ENCODE results near the gene MAP4K5. TPM values are rescaled to one million over a fixed set of nuclear protein-coding genes. Genes with fewer than 3 reads are reported as not detected.

Gene MAP4K5
- total and polyA plus RNA-seq, 3 donors from 2014 or later: 15.2 to 67.0 (median 60.4) TPM

- Histone ChIP-seq H3K9me3 (no peaks in the 10 kb centered on the region), H3K36me3 (ENCODE audit: low read depth, missing control alignments) (no peaks in the 10 kb centered on the region), H3K4me1 (peaks cover 4% of the 10 kb centered on the region), H3K4me3 (no peak overlapping the region), H3K27me3 (no peaks in the 10 kb centered on the region), H3K27ac (no peak overlapping the region)
- no peak for TF ChIP-seq CTCF (IDR thresholded peaks at IDR 0.05)
- no peak for TF ChIP-seq POLR2A (IDR thresholded peaks at IDR 0.05)
- intact Hi-C loops (cut with DNase I; ENCODE audit: low total_unique reads): no loop called here
- 93 to 98% methylated on average over 5 of the region's 5 CpGs for WGBS, 2 donors
- DNase-seq: no peak
These were observed 156.6 kb downstream of the MAP4K5 start for GRCh38 chr14:50375760-50376159.

DNA sequence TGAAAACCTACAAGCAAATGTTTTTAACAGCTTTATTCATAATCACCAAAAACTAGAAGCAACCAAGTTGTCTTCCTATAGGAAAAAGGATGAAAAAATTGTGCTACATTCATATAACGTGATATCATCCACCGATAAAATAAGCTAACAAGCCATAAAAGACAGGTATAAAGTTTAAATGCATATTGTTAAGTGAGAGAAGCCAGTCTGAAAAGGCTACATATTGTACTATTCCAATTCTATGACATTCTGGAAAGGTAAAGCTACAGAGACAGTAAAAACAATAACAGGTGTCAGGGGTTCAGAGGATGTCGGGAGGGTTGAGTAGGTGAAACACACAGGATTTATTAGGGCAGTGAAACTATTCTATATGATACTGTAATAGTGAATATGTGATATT is 158.4 kb downstream of the MAP4K5 start:
- 77 to 95% methylated on average over 3 of the region's 3 CpGs for WGBS, 2 donors
- intact Hi-C loops (cut with DNase I; ENCODE audit: low total_unique reads): no loop called here
- no peaks in the 10 kb centered on the region for H3K36me3 ChIP-seq (ENCODE audit: low read depth, missing control alignments)
- H3K4me3 ChIP-seq: no peak overlapping the region
- H3K27me3 ChIP-seq: no peaks in the 10 kb centered on the region
- no peak for DNase-seq
- no peak overlapping the region for H3K27ac ChIP-seq
- peaks cover 4% of the 10 kb centered on the region for H3K4me1 ChIP-seq
- TF ChIP-seq POLR2A (IDR thresholded peaks at IDR 0.05): no peak
- no peak for TF ChIP-seq CTCF (IDR thresholded peaks at IDR 0.05)
- H3K9me3 ChIP-seq: no peaks in the 10 kb centered on the region

DNA sequence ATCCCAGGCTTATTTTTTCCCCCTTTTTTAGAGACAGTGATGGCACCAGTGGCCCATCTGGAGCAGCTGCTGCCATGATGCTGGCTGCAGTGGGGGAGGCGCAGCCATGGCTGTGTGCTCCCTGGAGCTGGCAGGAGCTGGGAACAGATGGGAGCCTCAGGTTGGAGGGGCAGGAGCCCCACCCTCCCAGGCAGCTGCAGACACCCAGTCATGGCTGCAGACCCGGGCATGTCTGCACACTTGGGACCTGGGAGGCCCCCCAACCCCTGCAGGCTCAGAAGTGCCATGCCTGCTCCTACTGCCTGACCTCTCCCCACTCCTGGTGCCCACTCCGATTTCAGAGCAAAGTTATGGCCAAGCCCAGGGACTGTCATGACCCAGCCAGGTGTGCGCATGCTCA is 160.8 kb downstream of the MAP4K5 start:
- 82 to 95% methylated on average over 3 to 4 of the region's 4 CpGs for WGBS, 2 donors
- TF ChIP-seq CTCF (IDR thresholded peaks at IDR 0.05): no peak
- TF ChIP-seq POLR2A (IDR thresholded peaks at IDR 0.05): no peak
- intact Hi-C loops (cut with DNase I; ENCODE audit: low total_unique reads): no loop called here

More for the DNA sequence above, 160.8 kb downstream of the MAP4K5 start:
- H3K27ac ChIP-seq: no peak overlapping the region
- no peaks in the 10 kb centered on the region for H3K36me3 ChIP-seq (ENCODE audit: low read depth, missing control alignments)
- no peaks in the 10 kb centered on the region for H3K4me1 ChIP-seq
- H3K9me3 ChIP-seq: no peaks in the 10 kb centered on the region
- no peak overlapping the region for H3K4me3 ChIP-seq
- no peak for DNase-seq
- no peaks in the 10 kb centered on the region for H3K27me3 ChIP-seq

Small RNAs within 50 kb of the gene (small RNA-seq; reads per million reads assigned to genes)
- gene RF00019: 0 reads per million in 2 donors
- 0 reads per million in 2 donors for gene SNRPGP1

Other genes with a start within 250 kb of the MAP4K5 start
- 1 to 10 TPM; 7.9 to 8.9 TPM for gene L2HGDH, start 220.3 kb downstream of the MAP4K5 start, total RNA-seq
- 8.5 TPM for gene L2HGDH, start 220.3 kb downstream of the MAP4K5 start, polyA plus RNA-seq (ENCODE audit: insufficient read depth, low read depth, low replicate concordance)
- gene DMAC2L, start 220.2 kb downstream of the MAP4K5 start, total RNA-seq: 10 to 100 TPM; 30.0 to 33.5 TPM
- 50.8 TPM for gene DMAC2L, start 220.2 kb downstream of the MAP4K5 start, polyA plus RNA-seq (ENCODE audit: insufficient read depth, low read depth, low replicate concordance)
- gene CDKL1, start 135.7 kb downstream of the MAP4K5 start, total RNA-seq: 1 to 10 TPM; 2.0 to 4.4 TPM
- gene CDKL1, start 135.7 kb downstream of the MAP4K5 start, polyA plus RNA-seq (ENCODE audit: insufficient read depth, low read depth, low replicate concordance): 3.3 TPM
- gene ATL1, start 27.6 kb upstream of the MAP4K5 start, total RNA-seq: 10 to 100 TPM in 1 of 2 donors, 1 to 10 TPM in 1; 10.0 to 14.4 TPM
- gene ATL1, start 27.6 kb upstream of the MAP4K5 start, polyA plus RNA-seq (ENCODE audit: insufficient read depth, low read depth, low replicate concordance): 25.1 TPM
- 10 to 100 TPM; 40.4 to 40.9 TPM for gene SAV1, start 135.7 kb upstream of the MAP4K5 start, total RNA-seq
- gene SAV1, start 135.7 kb upstream of the MAP4K5 start, polyA plus RNA-seq (ENCODE audit: insufficient read depth, low read depth, low replicate concordance): 53.5 TPM